HEK293 (cell line): ENCODE results near the gene DDX54.

ENCODE experiments used
- CTCF ChIA-PET: fragments of 350-600 bp; formaldehyde crosslinking; extraction: SDS; loops from one replicate; lab custom pipeline; 2021; ENCODE audit warnings: antibody characterized with exemption; lab: Yijun Ruan, JAX
- POLR2A ChIA-PET: fragments of 300-600 bp; formaldehyde crosslinking; extraction: SDS; loops from one replicate; lab custom pipeline; 2020; ENCODE audit warnings: antibody characterized with exemption, inconsistent platforms; lab: Yijun Ruan, JAX
- H3K27ac ChIP-seq: fragments of 200-500 bp; sonication (Bioruptor generic); 2 replicates; pipeline ENCODE4 v1.5.1; 2014; ENCODE audit warnings: low read depth, low read length, control low read depth, inconsistent platforms; ENCODE audit errors: extremely low read depth
- H3K36me3 ChIP-seq, 2 experiments: fragments of 200-500 bp in 1 of 2; sonication (Bioruptor generic) in 1 of 2; 1 replicate in 1 of 2; 2 replicates in 1 of 2; pipeline ENCODE4 v1.5.1; 2014 to 2017; ENCODE audit warnings: inconsistent platforms in 2 of 2, low read length in 2 of 2; ENCODE audit not compliant: control insufficient read depth in 2 of 2, insufficient read depth in 1 of 2
- H3K4me1 ChIP-seq: fragments of 200-500 bp; sonication (Bioruptor generic); 2 replicates; pipeline ENCODE4 v1.5.1; 2014; ENCODE audit warnings: mild to moderate bottlenecking, low read length, inconsistent platforms; ENCODE audit not compliant: control insufficient read depth, insufficient read depth
- H3K4me3 ChIP-seq: 2 replicates; pipeline ENCODE4 v1.5.1; 2011; ENCODE audit warnings: low read depth, mild to moderate bottlenecking, control low read depth, low read length, moderate library complexity
- H3K9me3 ChIP-seq: fragments of 200-500 bp; sonication (Bioruptor generic); 2 replicates; pipeline ENCODE4 v1.5.1; 2014; ENCODE audit warnings: low read depth, low read length, inconsistent platforms; ENCODE audit not compliant: control insufficient read depth, insufficient read depth
- BCL11B ChIP-seq: fragments of 450-650 bp; formaldehyde crosslinking; IDR thresholded peaks from 2 replicates; pipeline ENCODE4 v1.5.1; 2016; ENCODE audit warnings: low read depth, missing biosample characterization, missing genetic modification characterization
- EGR2 ChIP-seq: fragments of 450-650 bp; formaldehyde crosslinking; IDR thresholded peaks from 2 replicates; pipeline ENCODE4 v1.5.1; 2016; ENCODE audit warnings: low read depth, missing biosample characterization, missing genetic modification characterization
- GFI1B ChIP-seq: fragments of 450-650 bp; formaldehyde crosslinking; IDR thresholded peaks from 2 replicates; pipeline ENCODE4 v1.5.1; 2016; ENCODE audit warnings: missing biosample characterization, missing genetic modification characterization
- PRDM10 ChIP-seq: fragments of 450-650 bp; formaldehyde crosslinking; IDR thresholded peaks from 2 replicates; pipeline ENCODE4 v1.5.1; 2016; ENCODE audit warnings: missing biosample characterization, missing genetic modification characterization
- ZBTB11 ChIP-seq: fragments of 450-650 bp; formaldehyde crosslinking; conservative IDR thresholded peaks from 2 replicates; pipeline ENCODE4 v1.5.1; 2016; ENCODE audit warnings: low read depth, missing biosample characterization, missing genetic modification characterization
- ZFP37 ChIP-seq: fragments of 450-650 bp; formaldehyde crosslinking; IDR thresholded peaks from 2 replicates; pipeline ENCODE4 v1.5.1; 2016; ENCODE audit warnings: missing biosample characterization, missing genetic modification characterization
- ZFP41 ChIP-seq: fragments of 450-650 bp; formaldehyde crosslinking; IDR thresholded peaks from 2 replicates; pipeline ENCODE4 v1.5.1; 2016; ENCODE audit warnings: missing biosample characterization, missing genetic modification characterization, borderline replicate concordance
- ZNF112 ChIP-seq: fragments of 450-650 bp; formaldehyde crosslinking; IDR thresholded peaks from 2 replicates; pipeline ENCODE4 v1.5.0; 2017; ENCODE audit warnings: missing biosample characterization, missing genetic modification characterization
- ZNF132 ChIP-seq: fragments of 450-650 bp; formaldehyde crosslinking; IDR thresholded peaks from 2 replicates; pipeline ENCODE4 v1.5.1; 2017; ENCODE audit warnings: missing biosample characterization, missing genetic modification characterization, borderline replicate concordance
- ZNF148 ChIP-seq: fragments of 450-650 bp; formaldehyde crosslinking; IDR thresholded peaks from 2 replicates; pipeline ENCODE4 v1.5.0; 2017; ENCODE audit warnings: missing biosample characterization, missing genetic modification characterization, borderline replicate concordance
- ZNF169 ChIP-seq: fragments of 450-650 bp; formaldehyde crosslinking; IDR thresholded peaks from 2 replicates; pipeline ENCODE4 v1.5.1; 2016; ENCODE audit warnings: missing biosample characterization, missing genetic modification characterization
- ZNF214 ChIP-seq: fragments of 450-650 bp; formaldehyde crosslinking; IDR thresholded peaks from 2 replicates; pipeline ENCODE4 v1.5.1; 2017; ENCODE audit warnings: missing biosample characterization, mild to moderate bottlenecking, missing genetic modification characterization, borderline replicate concordance
- ZNF248 ChIP-seq: fragments of 450-650 bp; formaldehyde crosslinking; IDR thresholded peaks from 2 replicates; pipeline ENCODE4 v1.5.1; 2017; ENCODE audit warnings: missing biosample characterization, missing genetic modification characterization
- ZNF280C ChIP-seq: fragments of 450-650 bp; formaldehyde crosslinking; IDR thresholded peaks from 2 replicates; pipeline ENCODE4 v1.5.1; 2016; ENCODE audit warnings: missing biosample characterization, missing genetic modification characterization
- ZNF398 ChIP-seq: fragments of 450-650 bp; formaldehyde crosslinking; IDR thresholded peaks from 2 replicates; pipeline ENCODE4 v1.5.1; 2017; ENCODE audit warnings: missing biosample characterization, missing genetic modification characterization
- ZNF555 ChIP-seq: fragments of 450-650 bp; formaldehyde crosslinking; conservative IDR thresholded peaks from 2 replicates; pipeline ENCODE4 v1.5.1; 2017; ENCODE audit warnings: missing biosample characterization, mild to moderate bottlenecking, missing genetic modification characterization, inconsistent platforms
- ZNF571 ChIP-seq: fragments of 450-650 bp; formaldehyde crosslinking; IDR thresholded peaks from 2 replicates; pipeline ENCODE4 v1.5.0; 2017; ENCODE audit warnings: missing biosample characterization, missing genetic modification characterization
- ZNF600 ChIP-seq: fragments of 450-650 bp; formaldehyde crosslinking; IDR thresholded peaks from 2 replicates; pipeline ENCODE4 v1.5.1; 2016; ENCODE audit warnings: missing biosample characterization, missing genetic modification characterization
- ZNF645 ChIP-seq: fragments of 450-650 bp; formaldehyde crosslinking; IDR thresholded peaks from 2 replicates; pipeline ENCODE4; 2016; ENCODE audit warnings: missing biosample characterization, missing genetic modification characterization
- ZNF777 ChIP-seq: fragments of 450-650 bp; formaldehyde crosslinking; IDR thresholded peaks from 2 replicates; pipeline ENCODE4 v1.5.1; 2017; ENCODE audit warnings: missing biosample characterization, missing genetic modification characterization, borderline replicate concordance

Gene DDX54

GRCh38 chr12:113109360-113109759 lies 75.9 kb downstream of the DDX54 start (continued):
- TF ChIP-seq ZBTB11 (tag by site-specific recombination) (no peak), ZNF600 (tag by site-specific recombination) (no peak), ZNF248 (tag by site-specific recombination) (no peak), ZNF571 (no peak), ZNF214 (no peak), ZNF280C (tag by site-specific recombination) (no peak), ZNF112 (no peak), GFI1B (tag by site-specific recombination) (no peak), ZNF398 (tag by site-specific recombination) (no peak), BCL11B (no peak)

GRCh38 chr12:113108308-113108707 lies 77.0 kb downstream of the DDX54 start:
- H3K27ac ChIP-seq = no peak overlapping the region
- no peaks in the 10 kb centered on the region for H3K4me1 ChIP-seq
- H3K4me3 ChIP-seq = no peak overlapping the region
- POLR2A ChIA-PET = no interaction called here
- CTCF ChIA-PET = no interaction called here
- H3K36me3 ChIP-seq = no peaks in the 10 kb centered on the region
- H3K9me3 ChIP-seq = no peaks in the 10 kb centered on the region
- no peak for TF ChIP-seq ZNF777
- TF ChIP-seq ZNF398 (tag by site-specific recombination) = no peak
- no peak for TF ChIP-seq PRDM10 (tag by site-specific recombination)
- no peak for TF ChIP-seq EGR2
- no peak for TF ChIP-seq ZFP41 (tag by site-specific recombination)
- TF ChIP-seq ZNF132 (tag by site-specific recombination) = no peak
- no peak for TF ChIP-seq ZNF169 (tag by site-specific recombination)
- TF ChIP-seq ZNF645 (tag by site-specific recombination) = no peak
- no peak for TF ChIP-seq ZNF555 (tag by site-specific recombination)
- no peak for TF ChIP-seq ZNF148
- no peak for TF ChIP-seq ZFP37
